ENCODE measurements around the gene ENOPH1.

DNA sequence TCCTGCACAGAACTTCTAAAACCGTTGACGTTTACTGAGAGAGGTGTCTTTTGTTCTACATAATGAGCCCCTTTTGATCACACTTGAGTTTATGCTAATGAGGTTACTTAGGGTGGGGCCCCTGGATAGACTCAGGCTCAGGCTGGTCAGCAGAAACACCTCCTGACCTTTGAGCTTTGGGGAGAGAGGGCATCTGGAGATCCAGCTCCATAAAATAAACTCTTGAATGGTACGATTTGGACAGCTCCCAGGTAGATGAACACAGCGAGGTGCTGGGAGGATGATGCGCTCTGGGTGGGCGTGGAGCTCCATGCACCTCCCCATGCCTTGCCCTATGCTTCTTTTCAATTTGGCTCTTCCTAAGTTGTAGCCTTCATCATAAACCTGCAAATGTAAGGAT is 52.0 kb downstream of the ENOPH1 start:
- no peak for TF ChIP-seq IRF2 (CRISPR knock-in tag; IDR thresholded peaks at IDR 0.05; ENCODE audit: borderline replicate concordance, low read depth)
- TF ChIP-seq, protein P1, sequence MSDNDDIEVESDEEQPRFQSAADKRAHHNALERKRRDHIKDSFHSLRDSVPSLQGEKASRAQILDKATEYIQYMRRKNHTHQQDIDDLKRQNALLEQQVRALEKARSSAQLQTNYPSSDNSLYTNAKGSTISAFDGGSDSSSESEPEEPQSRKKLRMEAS (CRISPR knock-in tag; IDR thresholded peaks at IDR 0.05) = no peak
- TF ChIP-seq SP1 (CRISPR knock-in tag; conservative IDR thresholded peaks at IDR 0.05) = no peak
- TF ChIP-seq PRDM15 (CRISPR knock-in tag; IDR thresholded peaks at IDR 0.05) = no peak
- TF ChIP-seq, protein P2, sequence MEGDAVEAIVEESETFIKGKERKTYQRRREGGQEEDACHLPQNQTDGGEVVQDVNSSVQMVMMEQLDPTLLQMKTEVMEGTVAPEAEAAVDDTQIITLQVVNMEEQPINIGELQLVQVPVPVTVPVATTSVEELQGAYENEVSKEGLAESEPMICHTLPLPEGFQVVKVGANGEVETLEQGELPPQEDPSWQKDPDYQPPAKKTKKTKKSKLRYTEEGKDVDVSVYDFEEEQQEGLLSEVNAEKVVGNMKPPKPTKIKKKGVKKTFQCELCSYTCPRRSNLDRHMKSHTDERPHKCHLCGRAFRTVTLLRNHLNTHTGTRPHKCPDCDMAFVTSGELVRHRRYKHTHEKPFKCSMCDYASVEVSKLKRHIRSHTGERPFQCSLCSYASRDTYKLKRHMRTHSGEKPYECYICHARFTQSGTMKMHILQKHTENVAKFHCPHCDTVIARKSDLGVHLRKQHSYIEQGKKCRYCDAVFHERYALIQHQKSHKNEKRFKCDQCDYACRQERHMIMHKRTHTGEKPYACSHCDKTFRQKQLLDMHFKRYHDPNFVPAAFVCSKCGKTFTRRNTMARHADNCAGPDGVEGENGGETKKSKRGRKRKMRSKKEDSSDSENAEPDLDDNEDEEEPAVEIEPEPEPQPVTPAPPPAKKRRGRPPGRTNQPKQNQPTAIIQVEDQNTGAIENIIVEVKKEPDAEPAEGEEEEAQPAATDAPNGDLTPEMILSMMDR (IDR thresholded peaks at IDR 0.05) = no peak

Measured in WTC11 (cell line).